GM12878 (cell line): Measurements from ENCODE around the gene CD79A.

Source experiments
- CTCF ChIP-seq, 3 experiments: IDR thresholded peaks in 2 of 3; conservative IDR thresholded peaks in 1 of 3; 2 replicates each; pipeline ENCODE4 v1.5.1; 2011; ENCODE audit warnings: low read depth in 3 of 3, low read length in 3 of 3, mild to moderate bottlenecking in 3 of 3, control low read depth in 2 of 3, moderate library complexity in 2 of 3, inconsistent platforms in 1 of 3, mixed read lengths in 1 of 3; ENCODE audit not compliant: control insufficient read depth in 2 of 3, insufficient read depth in 1 of 3; ENCODE audit errors: extremely low read depth in 1 of 3
- GABPA ChIP-seq: IDR thresholded peaks from 2 replicates; pipeline ENCODE4 v1.6.1; 2014; ENCODE audit warnings: antibody characterized with exemption, low read depth, mild to moderate bottlenecking, inconsistent platforms
- SP1 ChIP-seq: IDR thresholded peaks from one replicate; pipeline ENCODE4 v1.6.1; 2011; ENCODE audit warnings: low read depth, low read length

- no peak for TF ChIP-seq SP1
- TF ChIP-seq GABPA = no peak
- no peak for TF ChIP-seq CTCF (IDR thresholded peaks at IDR 0.05 in 2 of 3, conservative IDR thresholded peaks at IDR 0.05 in 1 of 3; ENCODE audit: control insufficient read depth in 2 of 3, extremely low read depth in 1 of 3, insufficient read depth in 1 of 3, low read depth in 3 of 3, low read length in 3 of 3)
Measured at GRCh38 chr19:41853344-41853743, 23.7 kb upstream of the CD79A start.
